HT-29 (cell line): ENCODE measurements around the gene DOCK4. TPM values are rescaled to one million over a fixed set of nuclear protein-coding genes. Genes with fewer than 3 reads are reported as not detected.

ENCODE experiments used
- DNase-seq: peaks from one replicate; pipeline ENCODE4 v3.0.0-alpha.2; 2015; ENCODE audit warnings: low spot score
- total RNA-seq: library from RNA; depleted of rRNA; stranded (reverse); fragments of >200 nt; shearing (Covaris generic); gene quantifications from 2 replicates; pipeline ENCODE4 v1.2.3, GENCODE V29; 2014

Gene DOCK4
- total RNA-seq, 1 experiment from 2014 or later, result 4.9 TPM

GRCh38 chr7:112215787-112216186, 9.6 kb upstream of the DOCK4 start:
- DNase-seq, result no peak

GRCh38 chr7:112214883-112215282, 8.7 kb upstream of the DOCK4 start:
- no peak for DNase-seq

GRCh38 chr7:112214268-112214667, 8.1 kb upstream of the DOCK4 start:
- DNase-seq, result no peak

- no peak for DNase-seq
Observed at GRCh38 chr7:112213735-112214134, 7.5 kb upstream of the DOCK4 start.

- DNase-seq, result no peak
Observed at GRCh38 chr7:112212571-112212970, 6.4 kb upstream of the DOCK4 start.

- DNase-seq, result peak; percentile 56
Observed at GRCh38 chr7:112211348-112211907, 5.2 kb upstream of the DOCK4 start.

GRCh38 chr7:112207765-112208164, 1.6 kb upstream of the DOCK4 start:
- no peak for DNase-seq

- peak; percentile 59 for DNase-seq
Observed at GRCh38 chr7:112206991-112207592, 893 bp upstream of the DOCK4 start.

- DNase-seq, result peak; percentile 54
Observed at GRCh38 chr7:112205343-112206237, 609 bp downstream of the DOCK4 start.

GRCh38 chr7:112204499-112205342, 1.5 kb downstream of the DOCK4 start:
- peak; percentile 45 for DNase-seq

GRCh38 chr7:112203365-112203739, 2.8 kb downstream of the DOCK4 start:
- no peak for DNase-seq

GRCh38 chr7:112202816-112203215, 3.4 kb downstream of the DOCK4 start:
- DNase-seq, result peak; percentile 54

- no peak for DNase-seq
Observed at GRCh38 chr7:112201839-112202238, 4.4 kb downstream of the DOCK4 start.

- DNase-seq, result no peak
Observed at GRCh38 chr7:112201411-112201810, 4.8 kb downstream of the DOCK4 start.

- DNase-seq, result no peak
Observed at GRCh38 chr7:112199672-112200071, 6.5 kb downstream of the DOCK4 start.

GRCh38 chr7:112199035-112199655, 7.1 kb downstream of the DOCK4 start:
- DNase-seq, result no peak

- no peak for DNase-seq
Observed at GRCh38 chr7:112197322-112197721, 8.9 kb downstream of the DOCK4 start.

- DNase-seq, result no peak
Observed at GRCh38 chr7:112195717-112196116, 10.5 kb downstream of the DOCK4 start.

- DNase-seq, result no peak
Observed at GRCh38 chr7:112193915-112194502, 12.2 kb downstream of the DOCK4 start.

GRCh38 chr7:112192236-112193154, 13.7 kb downstream of the DOCK4 start:
- no peak for DNase-seq
